ENCODE results near the gene SCUBE2. TPM values are rescaled to one million over a fixed set of nuclear protein-coding genes. Genes with fewer than 3 reads are reported as not detected.
"Not testable (repeated sequence)": the region's sequence is repeated elsewhere in the genome, so short reads cannot be mapped to it uniquely, and the experiment has no call there.

SCUBE2 gene
- total RNA-seq, 6 experiments from 2014 or later = 0.31 to 1.1 (median 0.80) TPM

DNA sequence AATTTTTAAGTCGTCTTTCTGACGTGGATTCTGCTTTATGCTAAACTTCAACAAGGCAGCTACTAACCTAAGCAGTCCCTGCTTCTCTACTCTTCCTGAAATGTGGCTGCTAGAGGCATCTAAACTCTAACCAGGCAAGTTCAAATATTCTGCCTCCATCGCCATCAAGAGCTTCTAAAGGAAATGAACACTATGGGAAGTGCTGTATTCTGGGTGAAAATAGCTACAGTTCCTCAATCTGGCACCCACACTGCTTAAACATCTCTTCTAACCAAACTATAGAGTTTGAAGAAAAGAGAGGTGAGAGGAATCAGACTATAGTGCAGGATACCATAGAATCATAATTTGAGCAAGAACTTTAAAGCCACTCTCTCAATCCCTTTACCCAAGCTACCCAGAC, 93.9 kb downstream of the SCUBE2 start:
- DNase-seq = no peak
- H3K4me1 Mint-ChIP-seq (ENCODE audit: low read depth) = peaks cover 20% of the 10 kb centered on the region
- no peaks in the 10 kb centered on the region for H3K36me3 Mint-ChIP-seq (ENCODE audit: low read depth)
- no peaks in the 10 kb centered on the region for H3K27me3 Mint-ChIP-seq (ENCODE audit: insufficient read depth)
- no peak overlapping the region for H3K27ac Mint-ChIP-seq
- TF ChIP-seq, protein P1, sequence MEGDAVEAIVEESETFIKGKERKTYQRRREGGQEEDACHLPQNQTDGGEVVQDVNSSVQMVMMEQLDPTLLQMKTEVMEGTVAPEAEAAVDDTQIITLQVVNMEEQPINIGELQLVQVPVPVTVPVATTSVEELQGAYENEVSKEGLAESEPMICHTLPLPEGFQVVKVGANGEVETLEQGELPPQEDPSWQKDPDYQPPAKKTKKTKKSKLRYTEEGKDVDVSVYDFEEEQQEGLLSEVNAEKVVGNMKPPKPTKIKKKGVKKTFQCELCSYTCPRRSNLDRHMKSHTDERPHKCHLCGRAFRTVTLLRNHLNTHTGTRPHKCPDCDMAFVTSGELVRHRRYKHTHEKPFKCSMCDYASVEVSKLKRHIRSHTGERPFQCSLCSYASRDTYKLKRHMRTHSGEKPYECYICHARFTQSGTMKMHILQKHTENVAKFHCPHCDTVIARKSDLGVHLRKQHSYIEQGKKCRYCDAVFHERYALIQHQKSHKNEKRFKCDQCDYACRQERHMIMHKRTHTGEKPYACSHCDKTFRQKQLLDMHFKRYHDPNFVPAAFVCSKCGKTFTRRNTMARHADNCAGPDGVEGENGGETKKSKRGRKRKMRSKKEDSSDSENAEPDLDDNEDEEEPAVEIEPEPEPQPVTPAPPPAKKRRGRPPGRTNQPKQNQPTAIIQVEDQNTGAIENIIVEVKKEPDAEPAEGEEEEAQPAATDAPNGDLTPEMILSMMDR (IDR thresholded peaks at IDR 0.05) = no peak
- no peaks in the 10 kb centered on the region for H3K9me3 Mint-ChIP-seq
- H3K4me3 Mint-ChIP-seq = no peak overlapping the region

DNA sequence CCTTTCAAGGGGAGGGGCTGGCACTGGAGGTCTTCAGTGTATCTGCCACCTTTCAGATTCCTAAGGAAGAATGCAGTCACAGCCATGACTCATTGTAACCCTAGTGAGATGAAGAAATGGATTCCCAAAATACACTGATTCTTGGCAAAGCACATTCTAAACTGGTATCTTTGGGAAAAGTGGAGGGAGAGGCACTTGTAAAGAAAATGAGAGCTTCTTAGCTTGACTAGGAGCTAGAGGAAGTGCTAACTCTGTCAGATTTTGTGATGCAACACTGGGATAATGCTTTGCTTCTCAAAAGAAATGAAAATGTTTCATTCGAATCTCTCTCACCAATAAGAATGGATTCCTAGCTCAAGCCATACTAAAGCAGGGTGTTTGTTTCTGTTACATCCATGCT, 101.9 kb downstream of the SCUBE2 start:
- TF ChIP-seq, protein P1 (IDR thresholded peaks at IDR 0.05) = no peak
- H3K36me3 Mint-ChIP-seq (ENCODE audit: low read depth) = no peaks in the 10 kb centered on the region
- peak overlapping the region; percentile 79 for H3K27ac Mint-ChIP-seq
- H3K4me1 Mint-ChIP-seq (ENCODE audit: low read depth) = peaks cover 26% of the 10 kb centered on the region
- peak overlapping the region; percentile 38 for H3K4me3 Mint-ChIP-seq
- no peaks in the 10 kb centered on the region for H3K9me3 Mint-ChIP-seq
- no peaks in the 10 kb centered on the region for H3K27me3 Mint-ChIP-seq (ENCODE audit: insufficient read depth)
- DNase-seq = peak; percentile 32

DNA sequence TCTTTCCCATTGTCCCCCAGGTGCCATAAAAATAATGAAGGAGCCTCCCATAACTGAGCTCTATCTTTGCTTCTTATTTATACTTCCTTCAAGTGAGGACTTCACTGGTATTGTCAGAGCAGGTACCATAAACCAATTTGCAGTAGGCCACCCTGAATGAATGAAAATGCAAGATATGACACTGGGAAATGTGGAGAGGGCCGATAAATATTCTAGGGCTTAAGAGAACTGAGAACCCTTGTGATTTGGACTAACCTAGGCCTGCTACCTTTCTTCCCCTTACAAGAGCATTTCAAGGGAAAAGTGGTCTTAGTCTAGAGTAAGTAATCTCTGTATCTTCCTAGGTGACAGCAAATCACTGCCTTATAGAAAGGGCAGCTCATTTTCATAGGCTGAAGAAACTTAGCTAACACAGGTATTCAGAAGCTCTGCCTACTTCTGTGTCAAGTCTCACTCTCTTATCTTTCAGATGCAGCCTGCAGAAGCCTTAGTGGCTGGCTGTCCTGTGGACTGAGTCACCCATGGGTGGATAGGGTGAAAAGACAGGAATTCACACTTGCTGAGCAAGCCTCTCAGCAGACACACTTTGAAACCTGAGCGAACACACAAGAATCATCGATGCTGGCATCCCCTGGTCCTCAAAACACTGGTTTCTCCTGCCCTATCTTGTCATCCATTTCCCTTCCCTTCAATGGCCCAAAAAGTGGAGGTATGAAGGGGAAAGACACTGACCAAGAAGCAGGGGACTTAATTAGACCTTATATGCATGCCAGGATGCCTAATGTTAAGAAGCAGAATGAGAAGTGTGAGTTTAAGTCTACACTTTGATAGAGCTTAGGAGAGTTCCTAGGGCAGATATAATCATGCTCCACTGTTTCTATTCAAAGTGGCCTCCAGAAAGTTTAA, 102.8 kb downstream of the SCUBE2 start:
- peak overlapping the region; percentile 79 for H3K27ac Mint-ChIP-seq
- TF ChIP-seq, protein P1 (IDR thresholded peaks at IDR 0.05) = no peak
- H3K9me3 Mint-ChIP-seq = no peaks in the 10 kb centered on the region
- no peaks in the 10 kb centered on the region for H3K36me3 Mint-ChIP-seq (ENCODE audit: low read depth)
- peak; percentile 72 for DNase-seq
- H3K4me1 Mint-ChIP-seq (ENCODE audit: low read depth) = peaks cover 26% of the 10 kb centered on the region
- peak overlapping the region; percentile 56 for H3K4me3 Mint-ChIP-seq
- no peaks in the 10 kb centered on the region for H3K27me3 Mint-ChIP-seq (ENCODE audit: insufficient read depth)

DNA sequence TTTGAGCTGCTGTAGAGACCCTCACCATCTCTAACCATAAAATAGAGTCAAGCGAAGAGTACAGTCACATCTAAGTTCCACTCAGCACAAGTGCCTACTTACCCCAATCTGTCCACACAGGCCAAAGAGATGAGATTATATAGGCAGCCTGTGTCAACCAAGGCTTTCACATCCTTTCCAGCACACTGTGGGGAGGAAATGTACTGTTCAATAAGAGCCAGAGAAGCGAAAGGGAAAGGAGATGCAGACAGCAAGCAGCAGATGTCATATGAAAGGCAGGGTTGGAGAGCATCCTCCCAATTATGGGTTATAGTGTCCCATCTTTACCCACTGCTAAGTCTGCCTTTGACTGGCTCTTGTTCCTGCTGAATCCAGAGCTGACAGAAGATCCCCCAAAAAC, 104.0 kb downstream of the SCUBE2 start:
- no peak overlapping the region for H3K27ac Mint-ChIP-seq
- no peaks in the 10 kb centered on the region for H3K36me3 Mint-ChIP-seq (ENCODE audit: low read depth)
- no peaks in the 10 kb centered on the region for H3K27me3 Mint-ChIP-seq (ENCODE audit: insufficient read depth)
- H3K4me3 Mint-ChIP-seq = no peak overlapping the region
- TF ChIP-seq, protein P1 (IDR thresholded peaks at IDR 0.05) = no peak
- peaks cover 26% of the 10 kb centered on the region for H3K4me1 Mint-ChIP-seq (ENCODE audit: low read depth)
- DNase-seq = no peak
- no peaks in the 10 kb centered on the region for H3K9me3 Mint-ChIP-seq

DNA sequence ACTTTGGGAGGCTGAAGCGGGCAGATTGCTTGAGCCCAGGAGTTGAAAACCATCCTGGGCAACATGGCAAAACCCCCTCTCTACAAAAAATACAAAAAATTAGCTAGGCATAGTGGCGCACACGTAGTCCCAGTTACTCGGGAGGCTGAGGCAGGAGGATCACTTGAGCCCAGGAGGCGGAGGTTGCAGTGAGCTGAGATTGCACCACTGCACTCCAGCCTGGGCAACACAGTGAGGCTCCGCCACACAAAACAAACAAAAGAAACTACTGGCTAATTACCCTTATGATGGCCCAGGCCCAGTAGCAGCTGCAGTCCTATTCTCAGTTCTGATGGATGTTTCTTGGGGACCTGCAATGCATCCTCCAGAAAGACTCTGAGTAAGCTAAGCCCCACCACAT, 104.6 kb downstream of the SCUBE2 start:
- not testable (repeated sequence) for H3K9me3 Mint-ChIP-seq; H3K36me3 Mint-ChIP-seq (ENCODE audit: low read depth)

DNA sequence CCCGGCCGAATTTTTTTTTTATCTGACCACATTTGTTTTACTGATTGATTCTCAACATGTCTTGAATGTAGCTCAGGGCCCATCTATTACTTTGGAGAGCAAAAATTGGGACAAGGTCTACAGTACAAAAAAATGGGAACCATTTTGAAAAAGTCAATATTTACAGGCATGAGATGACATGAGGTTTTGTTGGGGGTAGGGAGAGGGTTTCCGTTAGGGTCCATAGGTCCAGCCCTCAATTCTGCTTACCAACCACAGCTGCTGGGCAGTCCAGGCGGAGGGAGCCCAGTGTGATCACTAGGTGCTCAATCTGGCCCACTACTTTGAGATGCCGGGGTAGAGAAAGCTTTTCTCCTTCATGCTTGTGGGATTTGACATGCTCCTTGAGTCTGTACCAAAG, 105.9 kb downstream of the SCUBE2 start:
- no peaks in the 10 kb centered on the region; the same call in 1 of the 2 replicates for H3K27me3 Mint-ChIP-seq (ENCODE audit: insufficient read depth)
- H3K9me3 Mint-ChIP-seq = no peaks in the 10 kb centered on the region
- H3K27ac Mint-ChIP-seq = no peak overlapping the region
- H3K4me3 Mint-ChIP-seq = no peak overlapping the region
- TF ChIP-seq, protein P1 (IDR thresholded peaks at IDR 0.05) = no peak
- peaks cover 26% of the 10 kb centered on the region for H3K4me1 Mint-ChIP-seq (ENCODE audit: low read depth)
- H3K36me3 Mint-ChIP-seq (ENCODE audit: low read depth) = no peaks in the 10 kb centered on the region
- DNase-seq = no peak

More for the DNA sequence above, 104.6 kb downstream of the SCUBE2 start:
- not testable (repeated sequence) for H3K27me3 Mint-ChIP-seq (ENCODE audit: insufficient read depth); H3K4me3 Mint-ChIP-seq; H3K27ac Mint-ChIP-seq; DNase-seq
- peaks cover 26% of the 10 kb centered on the region for H3K4me1 Mint-ChIP-seq (ENCODE audit: low read depth)
